ENCODE results near the gene INTS2.

Gene INTS2

GRCh38 chr17:61875285-61875684, 52.5 kb downstream of the INTS2 start:
- TF ChIP-seq, protein P1, sequence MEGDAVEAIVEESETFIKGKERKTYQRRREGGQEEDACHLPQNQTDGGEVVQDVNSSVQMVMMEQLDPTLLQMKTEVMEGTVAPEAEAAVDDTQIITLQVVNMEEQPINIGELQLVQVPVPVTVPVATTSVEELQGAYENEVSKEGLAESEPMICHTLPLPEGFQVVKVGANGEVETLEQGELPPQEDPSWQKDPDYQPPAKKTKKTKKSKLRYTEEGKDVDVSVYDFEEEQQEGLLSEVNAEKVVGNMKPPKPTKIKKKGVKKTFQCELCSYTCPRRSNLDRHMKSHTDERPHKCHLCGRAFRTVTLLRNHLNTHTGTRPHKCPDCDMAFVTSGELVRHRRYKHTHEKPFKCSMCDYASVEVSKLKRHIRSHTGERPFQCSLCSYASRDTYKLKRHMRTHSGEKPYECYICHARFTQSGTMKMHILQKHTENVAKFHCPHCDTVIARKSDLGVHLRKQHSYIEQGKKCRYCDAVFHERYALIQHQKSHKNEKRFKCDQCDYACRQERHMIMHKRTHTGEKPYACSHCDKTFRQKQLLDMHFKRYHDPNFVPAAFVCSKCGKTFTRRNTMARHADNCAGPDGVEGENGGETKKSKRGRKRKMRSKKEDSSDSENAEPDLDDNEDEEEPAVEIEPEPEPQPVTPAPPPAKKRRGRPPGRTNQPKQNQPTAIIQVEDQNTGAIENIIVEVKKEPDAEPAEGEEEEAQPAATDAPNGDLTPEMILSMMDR (IDR thresholded peaks at IDR 0.05; ENCODE audit: low read depth, low read length, missing control alignments): no peak
- Histone ChIP-seq H3K36me3 (replicated peaks) (peaks cover 7% of the 10 kb centered on the region), H3K27me3 (replicated peaks) (no peaks in the 10 kb centered on the region), H3K27ac (no peak overlapping the region), H3K4me3 (ENCODE audit: low read depth, low read length) (no peak overlapping the region)
- DNase-seq: no peak
- in situ Hi-C loops (cut with HindIII; ENCODE audit: low pct_ligation_motif_present, low sequenced_read_pairs): no loop called here

GRCh38 chr17:61874075-61874474, 53.7 kb downstream of the INTS2 start:
- no peak for DNase-seq
- in situ Hi-C loops (cut with HindIII; ENCODE audit: low pct_ligation_motif_present, low sequenced_read_pairs): no loop called here
- H3K27ac ChIP-seq: no peak overlapping the region
- H3K27me3 ChIP-seq (replicated peaks): no peaks in the 10 kb centered on the region
- no peak overlapping the region for H3K4me3 ChIP-seq (ENCODE audit: low read depth, low read length)
- H3K36me3 ChIP-seq (replicated peaks): peaks cover 11% of the 10 kb centered on the region
- TF ChIP-seq, protein P1 (IDR thresholded peaks at IDR 0.05; ENCODE audit: low read depth, low read length, missing control alignments): no peak

DNA sequence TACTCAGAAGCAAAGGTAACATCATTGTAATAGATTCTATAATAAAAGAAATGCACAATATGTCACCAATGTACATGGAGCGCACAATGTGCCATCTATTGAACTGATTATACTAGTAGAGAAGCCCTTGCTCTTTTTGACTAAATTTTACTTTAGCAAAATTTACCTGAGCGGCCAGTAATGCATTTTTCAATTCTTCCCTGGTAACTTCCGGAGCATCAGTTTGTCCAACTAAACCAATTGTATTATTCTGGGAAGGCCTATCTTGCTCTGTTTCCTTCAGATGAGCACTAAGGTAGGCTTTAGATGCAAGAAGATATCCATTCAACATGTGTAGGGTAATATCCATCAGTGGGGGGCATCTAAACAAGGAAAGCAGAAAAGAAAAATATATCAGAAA, 55.7 kb downstream of the INTS2 start:
- in situ Hi-C loops (cut with HindIII; ENCODE audit: low pct_ligation_motif_present, low sequenced_read_pairs): no loop called here
- peaks cover 14% of the 10 kb centered on the region for H3K36me3 ChIP-seq (replicated peaks)
- TF ChIP-seq, protein P1 (IDR thresholded peaks at IDR 0.05; ENCODE audit: low read depth, low read length, missing control alignments): no peak
- no peak overlapping the region for H3K4me3 ChIP-seq (ENCODE audit: low read depth, low read length)
- no peak for DNase-seq
- H3K27ac ChIP-seq: no peak overlapping the region
- H3K27me3 ChIP-seq (replicated peaks): no peaks in the 10 kb centered on the region

- Histone ChIP-seq H3K27me3 (replicated peaks) (no peaks in the 10 kb centered on the region), H3K4me3 (ENCODE audit: low read depth, low read length) (no peak overlapping the region), H3K27ac (no peak overlapping the region), H3K36me3 (replicated peaks) (peaks cover 12% of the 10 kb centered on the region)
- no peak for DNase-seq
- TF ChIP-seq, protein P1 (IDR thresholded peaks at IDR 0.05; ENCODE audit: low read depth, low read length, missing control alignments): no peak
- in situ Hi-C loops (cut with HindIII; ENCODE audit: low pct_ligation_motif_present, low sequenced_read_pairs): no loop called here
These were observed 58.6 kb downstream of the INTS2 start for GRCh38 chr17:61869138-61869537.

- Histone ChIP-seq H3K4me3 (ENCODE audit: low read depth, low read length) (no peak overlapping the region), H3K27ac (no peak overlapping the region), H3K27me3 (replicated peaks) (no peaks in the 10 kb centered on the region), H3K36me3 (replicated peaks) (peaks cover 12% of the 10 kb centered on the region)
- in situ Hi-C loops (cut with HindIII; ENCODE audit: low pct_ligation_motif_present, low sequenced_read_pairs): no loop called here
- no peak for DNase-seq
- TF ChIP-seq, protein P1 (IDR thresholded peaks at IDR 0.05; ENCODE audit: low read depth, low read length, missing control alignments): no peak
These were observed 59.7 kb downstream of the INTS2 start for GRCh38 chr17:61868074-61868473.

DNA sequence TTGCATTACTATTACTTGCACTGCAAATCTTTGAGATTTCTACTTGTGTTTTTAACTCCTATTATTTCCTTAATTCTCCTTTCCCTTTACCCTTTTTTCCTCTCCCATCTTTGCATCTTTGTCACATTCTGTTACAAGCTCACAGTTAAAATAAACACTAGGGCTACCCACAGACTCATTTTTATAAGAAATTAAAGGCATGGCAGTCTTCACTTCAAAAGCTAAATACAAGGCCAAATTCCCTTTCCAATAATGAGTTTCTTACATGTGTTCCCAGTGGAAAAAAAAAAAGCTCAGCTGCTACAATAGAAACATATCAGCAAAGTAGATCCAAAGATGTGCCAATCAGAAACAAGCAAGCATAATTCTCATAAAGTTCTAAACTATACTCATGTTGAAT, 60.7 kb downstream of the INTS2 start:
- H3K36me3 ChIP-seq (replicated peaks): peaks cover 12% of the 10 kb centered on the region
- no peak overlapping the region for H3K4me3 ChIP-seq (ENCODE audit: low read depth, low read length)
- TF ChIP-seq, protein P1 (IDR thresholded peaks at IDR 0.05; ENCODE audit: low read depth, low read length, missing control alignments): no peak
- H3K27ac ChIP-seq: no peak overlapping the region
- no peak for DNase-seq
- in situ Hi-C loops (cut with HindIII; ENCODE audit: low pct_ligation_motif_present, low sequenced_read_pairs): no loop called here
- no peaks in the 10 kb centered on the region for H3K27me3 ChIP-seq (replicated peaks)

Measured in brain microvascular endothelial cell (primary cell).